ENCODE results near the gene DEPDC5. TPM values are rescaled to one million over a fixed set of nuclear protein-coding genes. Genes with fewer than 3 reads are reported as not detected.

Gene DEPDC5
- total and polyA plus RNA-seq, 9 of the 15 experiments (the other 6 are each of a cell fraction or from before 2014, with no cell fraction given): 2.3 to 12.3 (median 10.7) TPM

DNA sequence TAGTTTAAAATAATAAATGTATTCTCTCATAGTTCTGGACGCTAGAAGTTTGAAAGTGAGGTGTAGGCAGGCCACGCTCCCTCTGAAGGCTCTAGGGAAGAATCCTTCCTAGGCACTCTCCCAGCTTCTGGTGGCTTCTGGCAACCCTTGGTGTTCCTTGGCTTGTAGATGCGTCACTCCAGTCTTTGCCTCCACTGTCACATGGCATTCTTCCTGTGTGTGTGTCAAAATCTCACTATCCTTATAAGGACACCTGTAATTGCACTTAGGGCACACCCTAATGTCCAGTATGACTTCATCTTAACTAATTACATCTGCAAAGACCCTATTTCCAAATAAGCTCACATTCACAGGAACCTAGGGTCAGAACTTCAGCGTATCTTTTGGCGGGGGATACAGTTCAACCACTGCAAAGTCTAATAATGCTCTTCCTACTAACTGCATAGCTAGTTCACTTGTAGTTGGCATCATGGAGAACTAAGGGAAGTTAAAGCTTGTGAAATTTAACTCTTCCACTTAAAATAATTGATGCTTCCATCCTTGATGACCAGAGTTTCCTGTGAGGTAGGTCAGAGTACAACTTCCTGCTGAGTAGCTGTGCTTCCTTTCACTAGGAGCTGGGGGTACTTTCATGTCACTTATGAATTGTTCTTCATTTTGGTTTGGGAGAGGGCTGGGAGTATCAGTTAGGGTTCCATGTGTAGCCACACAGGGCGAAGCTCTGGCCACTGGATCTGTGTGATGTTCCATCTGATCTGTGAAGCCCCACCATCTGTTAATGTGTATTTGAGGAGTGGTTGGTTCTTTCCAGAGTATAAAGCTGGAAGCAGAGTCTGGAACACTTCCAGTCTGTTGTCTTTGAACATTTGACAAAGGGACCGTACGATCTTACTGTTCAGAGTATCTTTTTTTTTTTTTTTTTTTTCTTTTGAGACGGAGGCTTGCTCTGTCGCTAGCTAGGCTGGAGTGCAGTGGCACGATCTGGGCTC, 201.0 kb downstream of the DEPDC5 start (continued):
- TF ChIP-seq, protein P1, sequence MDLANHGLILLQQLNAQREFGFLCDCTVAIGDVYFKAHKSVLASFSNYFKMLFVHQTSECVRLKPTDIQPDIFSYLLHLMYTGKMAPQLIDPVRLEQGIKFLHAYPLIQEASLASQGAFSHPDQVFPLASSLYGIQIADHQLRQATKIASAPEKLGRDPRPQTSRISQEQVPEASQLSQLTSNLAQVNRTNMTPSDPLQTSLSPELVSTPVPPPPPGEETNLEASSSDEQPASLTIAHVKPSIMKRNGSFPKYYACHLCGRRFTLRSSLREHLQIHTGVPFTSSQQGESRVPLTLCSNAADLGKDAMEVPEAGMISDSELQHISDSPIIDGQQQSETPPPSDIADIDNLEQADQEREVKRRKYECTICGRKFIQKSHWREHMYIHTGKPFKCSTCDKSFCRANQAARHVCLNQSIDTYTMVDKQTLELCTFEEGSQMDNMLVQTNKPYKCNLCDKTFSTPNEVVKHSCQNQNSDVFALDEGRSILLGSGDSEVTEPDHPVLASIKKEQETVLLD (IDR thresholded peaks at IDR 0.05): no peak
- TF ChIP-seq, protein P2, sequence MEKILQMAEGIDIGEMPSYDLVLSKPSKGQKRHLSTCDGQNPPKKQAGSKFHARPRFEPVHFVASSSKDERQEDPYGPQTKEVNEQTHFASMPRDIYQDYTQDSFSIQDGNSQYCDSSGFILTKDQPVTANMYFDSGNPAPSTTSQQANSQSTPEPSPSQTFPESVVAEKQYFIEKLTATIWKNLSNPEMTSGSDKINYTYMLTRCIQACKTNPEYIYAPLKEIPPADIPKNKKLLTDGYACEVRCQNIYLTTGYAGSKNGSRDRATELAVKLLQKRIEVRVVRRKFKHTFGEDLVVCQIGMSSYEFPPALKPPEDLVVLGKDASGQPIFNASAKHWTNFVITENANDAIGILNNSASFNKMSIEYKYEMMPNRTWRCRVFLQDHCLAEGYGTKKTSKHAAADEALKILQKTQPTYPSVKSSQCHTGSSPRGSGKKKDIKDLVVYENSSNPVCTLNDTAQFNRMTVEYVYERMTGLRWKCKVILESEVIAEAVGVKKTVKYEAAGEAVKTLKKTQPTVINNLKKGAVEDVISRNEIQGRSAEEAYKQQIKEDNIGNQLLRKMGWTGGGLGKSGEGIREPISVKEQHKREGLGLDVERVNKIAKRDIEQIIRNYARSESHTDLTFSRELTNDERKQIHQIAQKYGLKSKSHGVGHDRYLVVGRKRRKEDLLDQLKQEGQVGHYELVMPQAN (IDR thresholded peaks at IDR 0.05; ENCODE audit: borderline replicate concordance): no peak
- TF ChIP-seq HDAC6 (IDR thresholded peaks at IDR 0.05; ENCODE audit: low read depth, low read length): no peak
- no peak for TF ChIP-seq XRCC3 (IDR thresholded peaks at IDR 0.05)
- TF ChIP-seq, protein P3, sequence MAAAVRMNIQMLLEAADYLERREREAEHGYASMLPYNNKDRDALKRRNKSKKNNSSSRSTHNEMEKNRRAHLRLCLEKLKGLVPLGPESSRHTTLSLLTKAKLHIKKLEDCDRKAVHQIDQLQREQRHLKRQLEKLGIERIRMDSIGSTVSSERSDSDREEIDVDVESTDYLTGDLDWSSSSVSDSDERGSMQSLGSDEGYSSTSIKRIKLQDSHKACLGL (CRISPR knock-in tag; IDR thresholded peaks at IDR 0.05; ENCODE audit: borderline replicate concordance, poor library complexity, severe bottlenecking): no peak
- no peak for TF ChIP-seq ZNF75A (CRISPR knock-in tag; IDR thresholded peaks at IDR 0.05)

Data from K562 (cell line).